Hematopoietic multipotent progenitor cell treated with erythropoietin and hydrocortisone succinate and interleukin-3 and kit ligand, for 8 days (in vitro differentiated cells): ENCODE measurements around the gene CDH23.

Experiments used
- DNase-seq: peaks from one replicate; pipeline ENCODE4 v3.0.0-alpha.2; 2015

The CDH23 gene

DNA sequence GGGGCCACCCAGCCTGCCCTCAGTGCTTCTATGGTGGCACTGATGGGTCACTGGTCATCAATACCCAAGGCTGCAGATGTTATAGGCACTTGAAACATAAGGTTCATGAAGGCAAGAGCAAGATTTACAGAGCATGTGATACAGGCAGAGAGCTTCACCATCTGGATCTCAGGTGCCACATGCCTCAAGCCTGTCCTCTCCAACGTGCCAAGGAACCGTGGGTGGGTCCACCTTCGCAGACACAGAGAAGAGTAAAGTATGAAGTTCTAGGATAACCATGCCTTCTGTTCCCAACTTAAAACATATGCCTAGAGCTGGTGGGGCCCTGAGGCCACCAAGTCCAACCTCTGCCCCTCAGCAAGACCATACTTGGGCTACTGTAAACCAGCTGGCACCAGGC is 26.7 kb upstream of the CDH23 start:
- no peak for DNase-seq

DNA sequence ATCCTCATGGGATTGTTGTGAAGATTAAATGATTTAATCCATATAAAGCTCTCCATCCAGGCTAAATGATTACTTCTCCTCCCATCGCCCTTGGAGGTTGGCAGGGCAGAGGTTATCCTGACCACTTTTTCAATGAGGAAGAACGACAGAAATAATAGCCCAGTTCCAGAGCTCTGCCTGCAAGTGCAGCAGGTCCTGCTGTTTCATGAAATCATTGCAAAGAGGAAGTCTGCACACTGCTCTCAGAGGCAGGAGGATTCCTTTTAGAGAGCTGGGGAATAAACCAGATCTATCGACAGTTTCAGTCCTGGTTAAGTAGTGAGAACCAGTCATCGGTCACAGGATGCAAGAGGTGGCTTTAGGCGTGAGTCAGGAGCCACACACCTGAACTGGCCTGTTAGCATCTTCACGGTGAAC is 25.0 kb upstream of the CDH23 start:
- DNase-seq, result no peak

DNA sequence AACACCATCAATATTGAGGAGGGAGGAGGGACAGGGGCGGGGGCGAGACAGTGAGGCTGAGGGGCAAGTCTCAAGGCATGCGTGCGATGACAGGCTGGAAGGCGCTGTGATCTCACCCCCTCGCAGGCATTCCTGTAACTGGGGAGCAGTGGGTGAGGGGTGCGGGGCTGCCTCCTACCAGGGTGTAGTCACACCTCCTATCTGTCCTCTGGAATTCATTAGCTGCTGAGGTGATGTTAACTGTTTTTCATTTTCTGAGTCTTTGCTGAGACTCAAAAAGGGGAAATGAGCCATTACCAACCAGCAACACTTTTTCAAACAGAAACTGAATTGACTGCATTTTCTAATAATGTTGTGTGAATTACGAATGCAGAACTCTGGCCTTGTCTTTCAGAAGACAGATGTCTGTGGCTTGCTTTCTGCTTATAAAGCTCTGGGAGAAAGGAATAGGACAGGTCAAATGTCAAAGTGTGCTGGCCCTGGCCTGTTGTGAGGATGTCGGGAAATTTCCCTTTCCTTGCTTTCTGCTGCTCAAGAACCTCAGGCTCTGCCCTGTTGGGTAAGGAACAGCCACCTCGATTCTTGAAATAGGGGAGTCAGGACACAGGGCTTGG is 23.7 kb upstream of the CDH23 start:
- no peak for DNase-seq

DNA sequence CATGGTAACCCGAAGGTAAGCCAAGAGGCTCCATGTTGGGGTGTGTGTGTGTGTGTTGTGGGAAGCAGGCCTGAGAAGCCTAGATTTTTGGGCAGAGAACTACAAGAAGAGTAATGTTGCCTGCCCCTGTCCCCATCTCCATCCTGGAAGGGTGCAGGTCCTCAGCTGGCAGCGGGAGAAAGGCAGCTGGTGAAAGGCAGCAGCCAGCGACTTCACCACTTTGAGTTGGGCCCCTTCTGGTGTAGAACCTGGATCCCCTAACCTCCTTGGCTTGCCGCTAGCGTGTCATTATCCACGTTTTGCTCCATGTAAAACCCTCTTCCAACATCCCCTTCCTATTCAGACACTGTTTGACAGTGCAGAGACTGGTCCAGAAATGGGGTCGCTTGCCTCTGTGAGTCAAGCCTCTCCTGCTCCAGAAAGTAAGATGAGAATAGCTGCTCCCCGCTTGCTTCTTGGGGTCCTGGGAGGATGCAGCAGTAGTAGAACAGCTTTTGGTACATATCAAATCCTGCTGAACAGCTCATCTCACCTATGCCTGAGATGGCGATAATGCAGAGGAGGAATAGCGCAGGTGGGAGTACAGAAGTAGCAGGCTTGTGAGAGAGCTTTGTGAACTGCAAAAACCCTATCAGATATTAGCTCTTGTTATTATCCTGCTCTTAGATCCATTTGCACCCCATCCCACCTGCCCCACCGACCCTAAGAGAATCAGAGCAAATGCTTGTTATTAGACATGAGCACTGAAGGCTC is 22.1 kb upstream of the CDH23 start:
- no peak for DNase-seq

DNA sequence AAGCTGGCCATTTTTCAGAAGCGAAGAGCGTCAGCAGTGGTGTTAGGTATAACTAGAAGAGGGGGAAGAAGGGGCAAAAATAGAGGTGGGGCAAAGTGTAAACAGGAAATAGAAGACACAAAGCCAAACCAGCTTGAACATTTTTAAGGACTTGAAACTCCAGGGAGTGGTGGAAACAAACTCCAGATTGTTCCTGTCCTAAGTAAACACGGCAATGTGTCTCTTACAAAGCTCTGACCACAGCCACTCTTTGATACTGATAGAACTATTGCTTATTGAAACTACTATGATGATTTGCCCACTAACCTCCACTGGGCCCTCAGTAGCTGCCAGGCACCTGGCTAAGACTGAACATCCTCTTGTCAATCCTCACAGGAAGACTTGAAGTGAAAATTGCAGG is 20.8 kb upstream of the CDH23 start:
- no peak for DNase-seq

DNA sequence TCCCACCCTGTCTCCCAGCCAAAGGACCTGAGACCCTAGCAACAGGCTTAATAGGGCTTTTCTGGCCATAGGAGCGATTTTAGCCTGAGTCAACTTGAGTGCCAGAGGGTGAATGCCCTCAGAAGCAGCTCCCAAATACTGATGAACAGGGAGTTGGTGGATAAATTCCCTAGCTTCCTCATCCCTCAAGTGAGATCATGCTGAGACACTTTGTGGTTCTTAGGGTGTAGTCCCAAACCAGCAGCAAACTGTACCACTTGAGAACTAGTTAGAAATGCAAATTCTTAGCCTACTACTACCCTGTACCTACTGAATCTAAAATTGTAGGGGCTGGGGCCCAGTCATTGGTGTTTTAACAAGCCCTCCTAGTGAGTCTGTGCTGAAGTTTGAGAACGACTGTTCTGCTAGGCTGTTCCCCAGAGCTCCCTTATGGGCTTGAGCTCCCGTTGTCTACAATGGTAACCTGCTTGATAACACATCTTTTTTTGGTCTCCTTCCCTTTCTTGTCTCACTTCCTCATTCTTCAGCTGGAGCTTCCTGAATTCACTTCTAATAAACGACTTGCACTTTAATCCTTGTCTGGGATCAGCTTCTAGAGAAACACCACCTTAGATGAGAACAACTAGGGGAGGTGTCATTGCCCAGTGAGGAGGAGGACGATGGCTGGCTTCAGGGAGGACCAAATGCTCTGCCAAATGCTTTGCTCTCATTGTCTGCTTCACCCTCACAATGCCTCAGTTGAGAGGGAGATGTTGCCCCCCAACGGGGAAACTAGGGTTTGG is 18.2 kb upstream of the CDH23 start:
- DNase-seq, result peak; percentile 10

DNA sequence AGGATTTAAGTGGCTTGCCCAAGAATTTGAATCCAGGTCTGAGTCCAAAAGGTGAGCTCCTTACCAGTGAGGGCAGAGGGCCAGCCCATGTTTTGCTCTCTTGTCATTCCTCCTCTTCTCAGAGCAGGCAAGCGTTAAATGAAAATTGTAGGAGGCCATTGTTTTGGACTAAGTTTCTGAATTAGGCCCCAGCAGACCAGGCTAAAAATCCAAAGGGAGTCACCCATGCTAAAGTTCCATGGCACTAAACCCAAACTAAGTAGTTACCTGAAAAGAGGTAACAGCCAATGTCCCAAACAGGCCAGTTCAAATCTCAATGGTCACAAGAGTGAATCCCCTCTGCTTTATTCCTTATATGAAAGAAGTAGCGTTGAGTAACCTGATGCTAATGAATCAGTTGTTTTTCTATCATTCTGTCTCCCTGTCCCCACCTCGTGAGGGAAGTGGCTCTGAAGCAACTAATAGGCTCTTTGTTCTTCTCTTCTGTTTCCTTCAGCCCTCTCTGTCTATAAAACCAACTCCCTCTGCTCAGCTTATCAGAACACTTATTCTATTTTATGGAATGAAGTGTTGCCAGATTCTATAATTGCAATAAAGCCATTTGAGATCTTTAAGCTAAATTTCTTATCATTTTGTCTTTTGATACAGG is 17.5 kb upstream of the CDH23 start:
- DNase-seq, result no peak

DNA sequence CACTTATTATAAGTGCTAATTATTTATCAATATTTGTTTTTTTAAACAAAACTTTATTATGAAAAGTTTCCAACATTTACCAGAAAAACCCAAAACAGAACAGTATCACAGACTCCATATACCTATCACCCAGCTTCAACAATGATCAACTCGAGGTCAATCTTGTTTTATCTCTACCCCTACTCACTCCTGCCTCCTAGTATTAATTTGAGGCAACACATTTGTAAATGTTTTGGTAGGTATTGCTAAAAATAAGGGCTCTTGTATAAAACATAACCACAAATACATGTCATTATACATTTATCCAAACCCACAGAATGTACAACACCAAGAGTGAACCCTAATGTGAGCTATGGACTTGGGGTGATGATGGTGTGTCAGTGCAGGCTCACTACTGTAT is 15.9 kb upstream of the CDH23 start:
- no peak for DNase-seq

DNA sequence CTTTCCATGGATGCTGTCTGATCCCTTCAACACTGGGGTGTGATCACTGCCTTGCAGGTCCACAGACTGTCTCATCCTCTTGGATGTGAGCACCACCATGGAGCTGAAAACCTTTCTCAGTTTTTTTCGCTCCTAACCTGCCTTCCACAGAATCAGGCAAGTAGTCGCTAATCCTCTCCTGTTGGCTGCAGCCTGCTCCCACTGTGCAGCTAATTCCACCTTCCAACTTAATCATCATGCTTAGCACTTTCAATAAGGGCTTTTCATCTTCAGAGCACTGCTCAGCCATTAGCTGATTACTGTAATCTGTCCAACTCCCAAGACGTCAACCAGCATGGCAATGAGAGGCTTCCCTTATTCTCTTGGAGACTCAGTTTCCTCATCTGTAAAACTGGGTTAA is 15.1 kb upstream of the CDH23 start:
- DNase-seq, result no peak

DNA sequence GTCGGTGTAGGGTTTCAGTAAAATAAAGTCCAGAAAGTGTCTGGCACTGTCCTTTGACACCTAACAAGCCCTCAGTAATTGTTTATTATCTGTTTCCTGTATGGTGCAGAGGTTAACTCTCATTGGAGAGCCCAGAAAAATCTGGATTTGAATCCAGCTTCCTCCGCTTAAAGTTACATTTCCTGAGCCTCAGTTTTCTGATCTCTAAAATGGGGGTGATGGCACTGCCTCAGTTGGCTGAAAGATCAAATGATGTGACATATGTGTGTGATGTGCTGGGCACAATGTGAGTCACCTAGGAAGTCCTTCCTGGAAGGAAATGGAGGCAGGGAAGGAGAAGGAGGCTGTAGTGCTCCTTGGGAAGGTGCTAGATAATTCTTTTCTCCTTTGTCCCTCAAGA is 14.7 kb upstream of the CDH23 start:
- no peak for DNase-seq

DNA sequence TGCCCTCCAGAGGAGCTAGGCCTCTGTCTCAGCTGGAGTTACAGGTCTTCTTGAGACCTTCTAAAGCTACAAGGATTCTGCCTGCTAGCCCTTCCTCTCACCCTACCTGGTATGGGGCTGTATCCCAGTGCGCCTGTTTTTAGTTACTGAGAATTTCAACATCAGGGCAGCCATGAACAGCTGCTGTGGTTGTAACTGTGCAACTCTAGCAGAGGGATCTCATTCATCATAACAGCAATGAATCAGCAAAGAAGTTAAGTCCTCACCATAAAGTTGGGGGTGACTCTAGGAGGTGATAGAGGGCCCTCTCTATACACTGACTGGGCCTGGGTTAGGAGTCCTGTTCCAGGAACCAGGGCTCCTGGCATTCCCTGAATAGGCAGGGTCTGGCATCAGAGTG is 14.0 kb upstream of the CDH23 start:
- DNase-seq, result no peak

DNA sequence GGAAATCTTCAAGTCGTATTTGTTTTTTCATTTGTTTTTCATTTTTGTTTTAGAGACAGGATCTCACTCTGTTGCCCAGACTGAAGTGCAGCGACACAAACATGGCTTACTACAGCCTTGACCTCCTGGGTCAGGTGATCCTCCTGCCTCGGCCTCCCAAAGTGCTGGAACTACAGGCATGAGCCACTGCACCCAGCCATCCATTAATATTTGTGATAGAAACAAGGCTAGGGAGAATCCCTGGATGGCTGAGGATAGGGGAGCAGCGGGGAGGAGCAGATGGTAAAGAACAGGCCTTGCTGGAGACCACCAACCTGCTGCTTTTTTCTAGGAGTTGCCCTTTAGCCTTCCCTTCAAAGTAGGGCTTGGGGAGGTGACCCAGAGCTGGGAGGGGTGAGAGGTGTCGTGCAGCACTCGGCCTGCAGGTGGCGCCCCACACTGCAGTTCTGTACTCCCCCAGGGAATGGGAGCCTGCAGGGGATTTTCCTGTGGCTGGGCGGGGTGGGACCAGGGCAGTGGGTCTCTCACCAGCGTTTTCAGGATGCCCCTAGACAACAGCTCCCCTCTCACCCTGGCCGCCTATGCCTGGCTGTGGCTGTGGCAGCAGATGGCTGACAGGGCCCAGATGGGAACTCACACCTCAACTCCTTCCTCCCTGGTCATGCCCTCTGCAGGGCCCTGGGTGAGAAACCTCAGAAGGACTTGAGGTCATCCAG is 12.6 kb upstream of the CDH23 start:
- DNase-seq, result peak; percentile 52

DNA sequence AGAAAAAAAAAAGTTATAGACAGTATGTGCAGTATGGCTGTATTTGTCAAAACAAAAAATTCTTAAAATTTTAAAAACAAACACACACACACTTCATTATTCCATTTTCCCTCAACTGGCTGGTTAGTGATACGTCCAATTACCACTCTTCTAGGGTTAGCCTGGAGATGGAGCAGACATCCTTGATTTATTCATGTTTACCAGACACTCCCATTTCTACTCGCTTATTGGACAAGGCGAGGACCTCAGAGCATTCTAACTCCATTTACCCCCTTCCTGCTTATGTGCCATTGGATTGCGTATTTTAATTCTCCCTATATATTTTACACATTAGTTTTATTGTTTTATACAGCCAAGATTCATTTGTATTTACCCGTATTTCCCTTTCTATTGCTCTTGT is 8.5 kb upstream of the CDH23 start:
- DNase-seq, result no peak

DNA sequence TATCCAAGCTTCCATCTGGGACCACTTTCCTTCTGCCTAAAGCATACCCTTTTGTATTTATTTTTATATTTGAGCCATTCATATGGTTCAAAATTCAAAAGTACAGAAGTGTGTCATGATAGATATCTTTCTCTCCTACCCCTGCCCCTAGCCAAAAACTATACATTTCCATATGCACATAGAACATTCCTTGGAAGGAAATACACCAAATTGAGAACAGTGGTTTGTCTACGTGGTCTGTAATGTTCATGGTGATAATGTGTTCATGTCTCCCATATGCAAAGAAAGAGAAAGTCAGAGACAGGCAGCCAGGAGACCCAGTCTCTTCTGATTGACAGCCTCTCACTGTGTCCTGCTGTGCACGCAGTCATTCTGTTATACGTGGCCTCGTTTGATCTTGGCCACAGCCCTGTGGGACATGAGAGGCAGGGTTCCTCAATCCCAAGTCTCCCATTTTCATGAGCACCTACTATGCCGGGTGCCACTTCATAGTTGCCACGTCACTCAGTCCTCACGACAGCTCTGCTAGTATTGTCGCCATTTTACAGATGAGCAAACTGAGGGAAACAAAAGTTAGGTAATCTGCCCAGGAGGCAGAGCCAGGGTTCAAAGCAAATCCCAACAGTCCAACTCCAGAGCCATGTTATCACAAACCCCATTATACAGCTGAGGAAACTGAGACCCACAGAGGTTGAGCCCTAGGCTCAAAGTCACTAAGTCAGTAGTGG is 8.0 kb upstream of the CDH23 start:
- DNase-seq, result no peak

DNA sequence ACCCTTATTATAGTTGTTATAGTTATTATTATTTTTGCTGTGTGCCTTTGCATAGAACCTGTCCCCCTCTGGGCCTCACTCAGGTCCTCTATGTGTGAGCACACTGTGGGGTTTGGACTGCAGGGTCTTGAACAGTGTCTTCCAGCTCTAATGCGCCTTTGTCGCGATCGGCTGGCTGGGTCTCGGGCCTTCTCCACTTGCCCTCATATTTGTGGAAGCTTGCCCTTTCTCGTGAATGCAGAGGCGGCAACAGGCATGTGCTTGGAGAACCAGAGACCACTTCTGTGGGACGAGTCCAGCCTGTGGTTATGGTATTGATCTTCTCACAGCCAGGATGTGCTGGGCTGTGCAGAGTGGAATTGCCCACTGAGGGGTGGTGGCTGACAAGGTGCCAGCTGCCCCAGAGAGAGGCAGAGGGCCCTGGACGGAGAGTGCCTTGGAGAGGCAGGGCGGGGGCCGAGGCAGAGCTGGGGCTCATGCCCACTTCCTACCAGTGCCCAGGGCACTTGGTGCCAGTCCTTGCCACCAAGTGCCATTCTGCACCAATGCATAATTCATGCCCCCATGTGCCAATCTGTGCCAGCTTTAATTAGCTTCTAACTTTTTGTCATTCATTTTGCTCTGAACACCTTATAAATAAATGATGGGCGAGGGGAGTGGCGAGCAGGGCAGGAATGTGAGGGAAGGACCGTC is 6.8 kb upstream of the CDH23 start:
- no peak for DNase-seq

DNA sequence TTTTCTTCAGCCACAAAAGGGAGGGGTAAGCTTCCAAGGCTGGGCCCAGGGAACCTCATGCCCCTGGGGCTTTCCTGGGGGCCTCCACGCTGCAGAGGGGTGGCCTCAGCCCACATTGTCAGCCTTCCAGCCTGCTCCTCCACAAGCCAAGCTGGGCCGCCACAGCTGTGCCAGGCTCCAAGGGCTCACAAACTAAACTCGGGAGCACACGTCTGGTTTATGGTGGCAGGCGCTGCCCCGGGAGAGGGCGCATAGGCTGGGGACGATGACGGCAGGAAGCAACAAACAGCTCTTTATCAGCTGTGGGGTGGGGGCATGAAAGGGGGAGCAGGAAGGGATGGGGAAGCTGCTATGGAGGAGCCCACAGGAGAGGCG is 6.3 kb upstream of the CDH23 start:
- DNase-seq, result no peak

DNA sequence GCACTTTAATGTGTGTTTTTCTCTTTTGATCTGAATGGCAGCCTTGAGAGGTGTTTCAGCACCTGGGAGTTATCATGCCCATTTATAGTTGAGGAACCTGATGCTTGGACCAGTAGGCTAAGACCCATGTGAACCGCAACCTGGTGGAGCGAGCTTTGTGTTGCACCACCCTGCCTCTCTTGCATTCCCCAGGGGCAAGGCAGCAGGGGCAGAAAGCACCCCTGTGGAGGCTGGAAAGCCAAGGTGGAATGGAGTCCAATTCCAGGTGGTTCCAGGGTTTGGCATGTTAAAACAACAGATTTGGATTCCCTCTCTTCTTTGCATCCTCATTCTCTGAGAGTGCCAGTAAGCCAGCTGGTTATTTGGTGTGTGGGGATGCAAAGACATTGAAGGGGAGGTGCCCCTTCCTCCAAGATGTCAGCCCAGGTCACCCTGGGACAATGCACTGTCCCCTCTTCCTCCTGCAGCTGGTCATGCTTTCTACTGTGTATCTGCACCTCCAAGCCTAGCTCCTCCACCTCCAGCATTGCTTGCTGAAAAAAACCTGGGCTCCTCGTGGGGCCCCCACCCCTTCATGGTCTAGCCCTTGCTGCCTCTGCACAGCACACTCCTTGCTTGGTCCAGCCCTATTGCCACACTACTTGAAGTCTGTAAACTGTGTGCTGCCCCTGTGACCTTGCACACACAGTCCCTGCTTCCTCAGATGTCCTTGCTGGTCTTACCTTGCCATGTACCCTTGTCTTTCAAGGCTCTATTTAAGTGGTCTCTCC is 5.6 kb upstream of the CDH23 start:
- no peak for DNase-seq

DNA sequence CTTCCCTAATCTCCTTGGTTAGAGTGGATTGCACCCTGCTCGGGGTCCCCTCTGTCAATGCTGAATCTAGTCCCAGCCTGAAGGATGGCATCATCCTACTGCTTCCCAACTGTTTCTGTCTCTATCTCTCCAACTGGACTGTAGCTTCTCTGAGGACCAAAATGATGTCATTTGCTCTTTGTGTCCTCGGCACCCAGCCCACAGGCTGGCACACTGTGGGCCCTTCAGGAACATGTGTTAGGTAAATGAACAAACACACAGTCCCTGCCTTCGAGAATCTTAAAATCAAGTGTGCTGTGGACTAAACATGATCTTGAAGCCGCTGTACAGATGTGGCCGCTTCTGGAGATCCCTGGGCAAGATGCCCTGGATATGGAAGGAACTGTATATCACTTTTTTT is 5.0 kb upstream of the CDH23 start:
- no peak for DNase-seq

DNA sequence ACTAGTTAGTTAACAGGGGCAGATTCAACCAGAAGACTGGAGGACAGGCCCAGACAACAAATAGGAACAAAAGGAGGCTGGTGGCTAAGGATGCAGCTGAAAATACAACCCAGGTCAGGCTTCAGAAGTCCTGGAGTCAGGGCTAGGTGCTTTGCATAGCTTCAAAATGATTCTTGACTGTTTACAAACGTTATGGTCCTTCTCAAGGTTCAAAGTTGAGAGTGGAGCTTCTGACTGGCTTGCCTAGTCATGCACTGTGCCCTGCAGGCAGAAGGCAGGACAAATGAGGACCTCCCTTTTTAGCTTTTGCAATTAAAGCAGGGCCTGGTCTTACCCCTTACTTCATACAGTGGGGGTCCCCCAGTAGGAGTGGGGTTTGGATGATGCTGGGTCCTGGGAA is 4.4 kb upstream of the CDH23 start:
- DNase-seq, result no peak

DNA sequence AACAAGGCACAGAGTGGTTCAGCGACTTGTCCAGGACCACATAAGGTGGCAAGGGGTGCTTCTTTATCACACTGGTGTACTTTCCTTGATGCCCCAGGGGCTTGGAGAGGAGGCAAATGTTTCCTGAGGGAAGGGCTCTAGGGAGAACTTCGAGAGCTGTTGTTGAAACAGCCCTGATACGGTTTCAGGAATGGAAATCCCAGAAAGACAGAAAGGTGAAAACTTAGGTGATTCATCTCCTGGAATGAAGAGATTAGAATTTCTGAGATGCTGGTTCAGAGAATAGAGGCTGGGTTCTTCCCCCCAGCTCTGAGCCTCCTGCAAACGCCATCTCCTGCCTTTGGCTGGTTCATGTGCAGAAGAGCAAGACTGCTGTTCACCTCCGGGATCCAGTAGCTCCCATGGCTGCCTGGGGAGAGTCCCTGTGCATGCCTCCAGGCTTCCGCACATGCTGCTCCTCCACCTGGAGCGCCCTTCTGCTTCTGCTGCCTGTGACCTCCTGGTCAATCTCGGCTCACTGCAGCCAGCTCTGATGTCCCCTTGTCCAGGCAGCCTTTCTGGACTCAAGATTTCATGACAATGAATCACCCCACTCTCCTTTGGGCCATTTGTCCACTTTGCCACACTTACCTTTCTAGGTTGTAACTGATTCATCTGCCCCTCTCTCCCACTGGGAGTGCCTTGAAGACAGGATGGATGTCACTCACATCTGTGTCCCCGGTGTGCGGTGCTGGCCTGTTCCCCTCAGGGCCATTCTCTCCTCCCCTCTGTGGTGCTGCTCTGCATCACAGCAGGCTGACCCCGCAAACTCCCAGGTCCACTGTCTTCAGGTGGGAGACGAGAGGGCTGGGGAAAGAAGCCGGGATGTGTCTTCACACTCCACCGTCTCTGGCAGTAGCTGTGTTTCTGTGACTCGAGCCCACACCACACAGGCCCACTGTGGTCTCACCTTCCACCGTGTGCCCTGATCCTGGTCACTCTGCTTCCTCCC is 3.6 kb upstream of the CDH23 start:
- DNase-seq, result no peak
